Gastroesophageal sphincter (tissue), 3 donors: ENCODE measurements around the gene ARL2.

ENCODE experiments used
- CTCF ChIP-seq, 4 experiments: fragments of 200-600 bp in 2 of 4; fragments of 450-650 bp in 2 of 4; sonication (generic) in 1 of 4; IDR thresholded peaks; one replicate each; pipeline ENCODE4 v1.5.1; 2017 to 2019; ENCODE audit warnings: antibody characterized with exemption in 4 of 4, mild to moderate bottlenecking in 2 of 4, moderate library complexity in 2 of 4
- POLR2AphosphoS5 ChIP-seq: sonication (generic); formaldehyde crosslinking; IDR thresholded peaks from one replicate; pipeline ENCODE4 v1.6.1; 2017; ENCODE audit warnings: antibody characterized with exemption

- TF ChIP-seq CTCF (IDR thresholded peaks at IDR 0.05) (no peak), POLR2AphosphoS5 (no peak)
Observed at GRCh38 chr11:65059959-65060824, 46.2 kb downstream of the ARL2 start.
